NCI-H2107 (cell line): Measurements from ENCODE around the gene UTP14C.
"Not testable (repeated sequence)": the region's sequence is repeated elsewhere in the genome, so short reads cannot be mapped to it uniquely, and the experiment has no call there.

Source experiments
- DNase-seq: peaks from one replicate; lab custom pipeline; 2025; lab: John Stamatoyannopoulos, UW

The UTP14C gene

GRCh38 chr13:52043675-52044074 is 19.2 kb downstream of the UTP14C start:
- no peak for DNase-seq

- DNase-seq = no peak
These were observed 23.0 kb downstream of the UTP14C start for GRCh38 chr13:52047463-52047862.

GRCh38 chr13:52048516-52048915 is 24.0 kb downstream of the UTP14C start:
- DNase-seq = no peak

GRCh38 chr13:52051400-52051799 is 26.9 kb downstream of the UTP14C start:
- no peak for DNase-seq

GRCh38 chr13:52053460-52053859 is 29.0 kb downstream of the UTP14C start:
- no peak for DNase-seq

GRCh38 chr13:52061064-52061463 is 36.6 kb downstream of the UTP14C start:
- not testable (repeated sequence) for DNase-seq

- DNase-seq = no peak
These were observed 37.1 kb downstream of the UTP14C start for GRCh38 chr13:52061587-52061986.

GRCh38 chr13:52067237-52067636 is 42.7 kb downstream of the UTP14C start:
- DNase-seq = no peak

GRCh38 chr13:52070929-52071523 is 46.5 kb downstream of the UTP14C start:
- no peak for DNase-seq
